GM19372 (cell line): ENCODE results near the gene EEF1G.
A peak's percentile ranks its signal among the peaks of the same experiment; 100 is the strongest.
"Not testable (repeated sequence)": the region's sequence is repeated elsewhere in the genome, so short reads cannot be mapped to it uniquely, and the experiment has no call there.

Experiments
- ATAC-seq: cut with Tn5 transposase; IDR thresholded peaks from one replicate; pipeline ENCODE4 v1.9.1; 2021; ENCODE audit warnings: mild to moderate bottlenecking, low read depth, moderate library complexity; ENCODE audit not compliant: unreplicated experiment

EEF1G gene, protein sequence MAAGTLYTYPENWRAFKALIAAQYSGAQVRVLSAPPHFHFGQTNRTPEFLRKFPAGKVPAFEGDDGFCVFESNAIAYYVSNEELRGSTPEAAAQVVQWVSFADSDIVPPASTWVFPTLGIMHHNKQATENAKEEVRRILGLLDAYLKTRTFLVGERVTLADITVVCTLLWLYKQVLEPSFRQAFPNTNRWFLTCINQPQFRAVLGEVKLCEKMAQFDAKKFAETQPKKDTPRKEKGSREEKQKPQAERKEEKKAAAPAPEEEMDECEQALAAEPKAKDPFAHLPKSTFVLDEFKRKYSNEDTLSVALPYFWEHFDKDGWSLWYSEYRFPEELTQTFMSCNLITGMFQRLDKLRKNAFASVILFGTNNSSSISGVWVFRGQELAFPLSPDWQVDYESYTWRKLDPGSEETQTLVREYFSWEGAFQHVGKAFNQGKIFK

DNA sequence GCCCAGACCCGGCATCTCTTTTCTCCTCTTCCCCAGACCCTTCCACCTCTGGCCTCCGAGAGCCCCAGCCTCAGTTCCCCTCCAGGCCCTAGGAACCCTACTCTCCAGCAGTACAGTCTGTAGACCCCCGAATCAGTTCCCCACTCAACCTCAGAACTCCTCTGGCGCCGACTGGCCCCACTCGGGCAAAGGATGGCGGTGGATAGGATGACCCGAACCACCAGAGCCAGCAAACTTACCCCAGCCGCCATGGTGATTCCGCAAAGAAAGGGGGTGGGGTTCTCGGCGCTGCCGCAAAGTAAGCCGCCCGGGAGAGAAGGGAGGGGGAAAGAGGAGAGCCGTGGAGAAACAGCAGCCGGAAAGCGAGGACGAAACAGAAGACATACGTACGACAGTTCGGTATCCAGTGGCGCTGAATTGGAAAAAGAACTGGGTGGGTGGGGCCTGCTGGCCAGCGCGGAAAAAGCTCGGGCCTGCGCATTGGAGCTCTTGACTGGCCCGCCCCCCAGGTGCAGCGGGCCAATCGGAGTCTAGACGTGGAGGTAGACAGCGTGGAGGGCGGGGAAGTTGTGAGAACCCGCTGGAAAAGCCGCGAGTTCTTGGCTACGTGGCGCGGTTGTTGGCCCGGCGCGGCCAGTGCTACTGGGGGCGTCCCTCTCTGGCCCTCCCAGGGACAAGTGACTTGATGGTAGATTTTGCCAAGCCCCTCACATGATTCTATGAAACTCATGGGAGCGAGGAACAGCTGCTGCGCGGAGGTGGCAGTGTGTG is at the start of gene EEF1G:
Gene EEF1G, minus strand, starts transcription at position 300 of the 771 bp plus-strand sequence. Its CDS starts 49 bp downstream, at position 251.
- peak; percentile 90 for ATAC-seq

DNA sequence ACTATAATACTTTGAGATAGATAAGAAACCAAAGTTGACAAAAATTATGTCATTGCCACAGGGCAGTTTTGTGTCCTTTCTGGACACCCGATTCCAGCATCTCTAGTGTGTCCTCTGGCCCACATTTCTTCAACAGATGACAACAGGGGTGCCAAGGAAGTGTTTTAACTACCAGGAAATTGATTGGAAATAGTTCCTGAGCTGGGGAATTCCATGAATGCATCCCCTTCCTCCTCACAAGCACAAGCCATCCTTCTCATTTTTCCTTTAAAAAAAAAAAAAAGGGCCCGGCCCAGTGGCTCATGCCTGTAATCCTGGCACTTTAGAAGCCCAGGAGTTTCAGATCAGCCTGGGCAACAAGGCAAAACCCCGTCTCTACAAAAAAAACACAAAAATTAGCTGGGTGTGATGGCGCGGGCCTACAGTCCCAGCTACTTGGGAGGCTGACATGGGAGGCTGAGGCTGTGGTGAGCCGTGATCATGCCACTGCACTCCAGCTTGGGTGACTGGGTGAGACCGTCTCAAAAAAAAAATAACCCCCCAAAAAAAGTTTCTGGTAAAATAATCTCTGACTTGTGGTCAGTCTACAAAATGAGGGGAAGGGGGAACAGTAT is 48.9 kb upstream of the EEF1G start:
- ATAC-seq, result no peak

DNA sequence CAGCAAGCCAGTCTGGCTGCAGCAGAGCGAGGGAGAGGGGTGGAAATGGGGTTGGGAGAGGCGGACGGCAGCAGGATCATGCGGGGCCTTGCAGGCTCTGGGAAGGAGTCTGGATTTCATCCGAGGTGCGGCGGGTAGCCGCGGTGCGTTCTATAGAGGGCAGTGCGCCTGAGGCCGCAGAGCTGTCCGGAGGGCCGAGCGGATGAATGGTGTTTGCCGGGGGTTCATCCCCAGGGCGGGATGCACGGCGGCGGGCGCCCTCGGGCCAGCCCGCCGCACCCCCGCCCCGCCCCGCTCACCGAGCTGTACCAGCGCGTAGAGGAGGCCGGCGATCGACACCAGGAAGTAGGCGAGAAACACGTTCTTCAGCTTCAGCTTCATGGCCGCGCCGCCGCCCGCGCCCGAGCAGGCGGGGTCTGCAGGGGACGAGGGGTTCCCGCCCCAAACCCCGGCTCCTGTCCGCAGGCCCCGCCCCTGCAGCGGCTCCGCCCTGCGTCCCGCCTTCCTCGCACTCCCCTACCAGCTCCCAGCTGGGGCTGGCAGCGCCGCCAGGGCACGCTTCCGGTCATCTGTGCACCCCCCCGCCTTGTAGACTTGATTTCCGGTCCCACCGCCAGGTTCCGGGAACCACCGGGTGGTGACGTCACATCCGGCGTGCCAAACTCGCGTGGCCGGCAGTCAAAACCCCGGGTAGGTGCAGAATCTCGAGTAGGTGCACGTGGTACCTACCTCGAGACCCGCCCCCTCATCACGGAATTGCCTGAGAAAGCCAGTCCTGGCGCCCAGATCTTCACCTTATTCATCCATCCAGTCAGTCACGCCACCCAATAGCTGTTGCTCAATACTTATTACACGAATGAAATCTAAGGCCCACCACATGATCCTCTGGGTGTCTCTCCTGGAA is 48.1 kb upstream of the EEF1G start, which contains the start of gene B3GAT3:
Gene B3GAT3, minus strand, starts transcription at position 420 of the 904 bp plus-strand sequence. Its CDS starts 39 bp downstream, at position 381.
- peak; percentile 96 for ATAC-seq

DNA sequence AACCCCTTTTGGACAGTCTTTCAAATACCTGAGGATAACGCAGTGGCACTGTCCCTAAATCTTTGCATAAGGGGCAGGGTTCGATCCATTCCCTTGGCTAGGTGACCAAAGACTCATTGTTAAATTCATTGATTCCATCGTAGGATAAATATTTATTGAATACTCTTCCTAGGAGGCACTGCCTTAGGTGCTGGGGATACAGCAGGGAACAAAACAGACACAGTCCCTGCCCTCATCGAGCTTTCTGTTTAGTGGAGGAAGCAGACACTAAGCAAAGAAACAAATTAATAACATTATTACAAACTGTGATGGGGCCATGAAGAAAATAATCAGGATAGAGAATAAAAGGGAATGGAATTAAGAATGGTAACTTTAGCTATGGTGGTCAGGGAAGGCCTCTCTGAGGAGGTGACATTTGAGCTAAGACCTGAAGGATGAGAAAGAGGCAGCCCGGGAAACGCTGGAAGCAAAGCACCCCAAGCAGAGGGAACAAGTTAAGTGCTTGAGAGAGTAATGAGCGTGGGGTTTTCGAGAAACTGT is 47.4 kb upstream of the EEF1G start:
- ATAC-seq, result no peak

DNA sequence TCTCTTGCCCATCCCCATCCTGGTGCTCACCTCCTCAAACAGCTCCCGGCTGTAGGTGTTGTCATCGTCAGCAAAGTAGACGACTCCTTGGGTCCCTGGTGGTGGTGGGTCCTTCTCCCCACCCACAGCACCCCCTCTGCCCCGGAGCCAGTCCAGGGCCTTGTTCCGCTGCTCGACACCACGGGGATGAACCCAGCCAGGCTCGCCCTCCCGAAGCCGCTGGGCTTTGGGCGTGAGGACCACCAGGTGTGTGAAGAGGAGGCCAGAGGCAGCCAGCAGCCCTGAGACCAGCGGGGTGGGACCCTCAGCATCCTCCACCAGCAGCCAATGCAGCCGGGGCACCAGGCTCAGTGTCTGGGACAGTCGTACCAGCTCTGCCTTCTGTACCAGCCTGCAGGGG is 43.3 kb upstream of the EEF1G start:
- ATAC-seq, result not testable (repeated sequence)

DNA sequence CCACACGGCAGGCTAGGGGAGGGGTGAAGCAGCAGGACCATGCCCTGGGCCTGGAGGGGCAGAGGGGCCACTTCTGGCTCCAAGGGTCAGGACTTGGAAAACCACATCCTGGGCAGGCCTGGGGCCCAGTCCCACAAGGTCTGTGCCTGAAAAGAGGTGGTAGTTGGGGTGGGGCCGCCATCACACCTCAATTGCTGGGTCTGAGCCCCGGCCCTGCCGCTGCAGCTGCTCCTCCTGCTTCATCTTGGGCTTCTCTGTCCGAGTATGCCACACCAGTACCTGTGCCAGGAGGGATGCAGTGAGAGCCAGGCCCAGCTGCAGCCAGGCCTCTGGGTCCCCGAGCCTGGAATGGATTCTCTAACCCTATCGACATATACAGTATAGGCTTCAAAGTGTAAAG is 41.8 kb upstream of the EEF1G start:
- no peak for ATAC-seq

DNA sequence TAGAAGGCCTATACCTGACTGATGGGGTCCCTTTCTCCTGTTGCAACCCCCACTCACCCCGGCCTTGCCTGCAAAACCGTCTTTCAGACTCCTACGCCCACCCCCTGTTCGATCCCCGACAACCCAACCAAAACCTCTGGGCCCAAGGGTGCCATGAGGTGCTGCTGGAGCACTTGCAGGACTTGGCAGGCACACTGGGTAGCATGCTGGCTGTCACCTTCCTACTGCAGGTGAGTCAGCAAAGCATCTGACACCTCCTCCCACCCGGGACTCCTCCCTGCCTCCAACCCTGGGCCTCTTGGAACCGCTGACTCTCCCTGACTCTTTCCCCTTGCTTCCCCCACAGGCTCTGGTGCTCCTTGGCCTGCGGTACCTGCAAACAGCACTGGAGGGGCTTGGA is 40.6 kb upstream of the EEF1G start:
- ATAC-seq, result no peak

DNA sequence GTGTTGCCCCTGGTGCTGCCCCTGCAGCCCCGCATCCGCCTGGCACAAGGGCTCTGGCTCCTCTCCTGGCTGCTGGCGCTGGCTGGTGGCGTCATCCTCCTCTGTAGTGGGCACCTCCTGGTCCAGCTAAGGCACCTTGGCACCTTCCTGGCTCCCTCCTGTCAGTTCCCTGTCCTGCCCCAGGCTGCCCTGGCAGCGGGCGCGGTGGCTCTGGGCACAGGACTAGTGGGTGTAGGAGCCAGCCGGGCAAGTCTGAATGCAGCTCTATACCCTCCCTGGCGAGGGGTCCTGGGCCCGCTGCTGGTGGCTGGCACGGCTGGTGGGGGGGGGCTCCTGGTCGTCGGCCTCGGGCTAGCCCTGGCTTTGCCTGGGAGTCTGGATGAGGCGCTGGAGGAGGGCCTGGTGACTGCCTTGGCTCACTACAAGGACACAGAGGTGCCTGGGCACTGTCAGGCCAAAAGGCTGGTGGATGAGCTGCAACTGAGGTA is 39.6 kb upstream of the EEF1G start:
- ATAC-seq, result no peak

DNA sequence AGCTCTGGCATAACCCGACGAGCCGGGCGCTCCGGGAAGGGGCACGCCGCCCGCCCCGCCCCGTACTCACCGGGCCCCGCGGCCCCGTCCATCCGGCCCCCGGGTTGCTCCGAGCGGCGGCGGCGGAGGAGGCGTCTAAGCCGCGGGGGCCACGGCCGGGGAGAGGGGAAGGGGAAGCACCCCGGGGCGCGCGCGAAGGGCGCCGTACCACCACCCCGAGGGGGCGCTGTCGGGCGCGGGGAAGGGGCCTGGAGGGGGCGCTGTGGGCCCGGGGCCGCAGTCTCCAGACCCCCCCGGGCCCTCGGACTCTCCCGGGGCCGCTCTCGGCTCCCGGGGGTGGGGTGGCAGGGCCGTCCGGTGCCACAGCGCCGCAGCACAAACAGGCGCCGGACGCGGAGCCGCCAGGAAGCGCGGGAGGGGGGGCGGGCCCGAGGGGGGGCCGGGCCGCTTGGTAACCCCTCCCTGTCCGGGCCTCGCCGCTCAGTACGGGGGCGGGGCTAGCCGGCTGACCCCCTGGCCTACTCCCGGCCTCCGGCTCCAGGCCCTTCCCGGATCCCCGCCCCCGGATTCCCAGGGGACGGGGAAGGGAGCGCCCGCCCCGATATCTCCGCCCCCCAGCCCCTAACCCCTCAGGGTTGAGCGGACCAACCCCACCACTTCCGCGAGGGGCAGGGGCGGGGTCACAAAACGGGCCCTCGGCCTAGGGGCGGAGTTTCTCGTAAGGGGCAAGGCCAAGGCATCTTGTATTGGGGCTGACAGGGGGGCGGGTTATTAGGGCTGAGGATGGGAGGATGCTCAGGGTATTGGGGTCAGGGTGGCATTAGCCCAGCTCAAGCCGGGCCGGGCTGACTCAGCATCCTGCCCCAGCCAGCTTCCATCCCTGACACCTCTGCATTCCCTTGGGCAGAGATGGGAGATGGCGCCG is 38.9 kb upstream of the EEF1G start, which contains the start of the genes EML3 and ROM1:
Gene EML3, minus strand, starts transcription at position 410 of the 925 bp plus-strand sequence. Its CDS starts 318 bp downstream, at position 92.
Gene ROM1, plus strand, starts transcription at position 892 of the 925 bp plus-strand sequence. Its CDS starts 25 bp downstream, at position 917.
- peak; percentile 65 for ATAC-seq

DNA sequence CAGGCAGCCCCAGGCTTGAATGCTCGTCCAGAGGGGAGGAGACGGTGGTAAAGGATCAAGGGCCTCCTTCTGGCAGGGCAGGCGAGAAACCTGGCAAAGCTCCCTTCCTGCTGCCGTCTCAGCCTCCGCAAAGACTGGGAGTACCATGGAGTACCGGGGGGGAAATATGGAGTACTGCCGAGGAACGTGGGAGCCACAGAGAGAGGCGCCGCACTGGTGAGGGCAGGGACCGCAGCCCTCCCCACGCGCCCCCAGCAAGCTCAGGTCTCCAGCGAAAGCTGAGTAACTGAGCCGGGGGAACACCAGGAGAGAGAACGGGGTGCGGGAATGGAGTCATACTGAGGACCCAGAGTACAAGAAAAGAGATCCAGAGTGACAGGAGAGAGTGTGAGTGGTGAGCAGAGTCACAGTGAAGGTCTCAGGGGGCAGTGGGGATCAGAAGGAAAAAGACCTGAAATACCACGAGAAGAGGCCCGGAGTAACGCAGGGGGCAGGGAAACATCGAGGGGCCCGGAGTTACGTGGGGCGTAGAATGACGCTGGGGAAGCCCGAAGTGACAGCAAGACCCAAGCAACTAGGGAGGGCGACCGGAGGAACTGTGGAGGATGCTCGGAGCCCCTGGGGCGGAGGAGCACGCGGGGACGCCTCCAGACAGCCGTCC is 38.1 kb upstream of the EEF1G start:
- peak; percentile 19 for ATAC-seq

DNA sequence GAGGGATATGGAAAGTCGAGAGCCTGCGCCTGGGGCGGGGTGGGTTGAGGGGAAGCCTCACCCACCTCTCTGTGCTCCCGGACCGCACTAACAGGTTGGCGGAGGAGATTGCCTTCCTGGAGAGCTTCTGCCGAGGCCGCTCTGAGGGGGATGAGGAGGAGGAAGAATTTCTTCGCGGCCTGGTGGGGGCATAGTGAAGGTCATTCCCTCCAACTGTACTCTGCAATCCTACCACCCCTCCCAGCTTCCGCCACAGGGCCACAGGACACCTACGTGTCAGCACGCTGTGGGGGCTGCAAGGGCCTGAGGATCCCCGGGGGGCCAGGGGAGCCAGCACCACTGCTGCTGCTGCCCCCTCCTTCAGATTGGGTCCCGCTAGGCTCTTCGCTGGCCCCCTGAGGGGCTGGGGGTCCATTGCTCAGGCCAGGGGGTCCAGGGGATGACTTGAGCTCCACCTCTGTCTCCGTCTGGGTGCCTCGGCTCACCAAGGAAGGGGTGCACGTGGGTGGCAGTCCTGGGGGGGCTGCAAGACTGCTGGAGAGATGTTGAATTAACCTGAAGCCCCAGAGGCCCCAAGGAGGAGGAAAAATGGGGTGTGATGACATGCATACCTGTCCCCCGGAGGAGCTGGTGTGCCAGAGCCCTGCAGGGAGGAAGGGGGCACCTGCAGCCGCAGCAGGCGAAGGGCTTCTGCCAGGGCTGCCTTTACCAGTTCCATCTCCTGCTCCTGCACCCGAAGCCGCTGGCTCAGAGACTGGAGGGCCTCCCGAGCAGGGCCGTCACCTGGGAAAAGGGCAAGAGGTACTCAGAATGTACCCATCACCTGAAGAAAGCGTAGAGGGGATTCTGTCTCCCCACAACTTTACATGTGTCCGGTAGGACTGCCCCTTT is 37.4 kb upstream of the EEF1G start:
- no peak for ATAC-seq

DNA sequence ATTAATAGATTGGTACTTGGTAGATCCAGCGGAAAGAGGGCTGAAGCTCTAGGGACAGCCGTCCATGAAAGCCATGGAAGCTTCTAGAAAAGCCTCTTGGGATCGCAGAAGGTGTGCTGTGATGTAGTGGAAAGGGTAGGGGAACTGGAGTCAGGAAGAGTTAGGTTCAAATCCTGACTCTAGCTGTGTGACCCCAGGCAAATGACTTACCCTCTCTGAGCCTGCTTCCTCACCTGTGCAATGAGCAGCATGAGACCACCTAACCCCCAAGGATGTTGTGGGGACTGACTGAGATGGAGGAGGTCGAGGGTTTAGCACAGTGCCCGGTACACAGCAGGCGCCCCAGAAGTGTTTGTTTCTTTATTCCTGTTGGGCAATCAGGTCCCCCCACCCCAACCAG is 36.7 kb upstream of the EEF1G start:
- no peak for ATAC-seq

DNA sequence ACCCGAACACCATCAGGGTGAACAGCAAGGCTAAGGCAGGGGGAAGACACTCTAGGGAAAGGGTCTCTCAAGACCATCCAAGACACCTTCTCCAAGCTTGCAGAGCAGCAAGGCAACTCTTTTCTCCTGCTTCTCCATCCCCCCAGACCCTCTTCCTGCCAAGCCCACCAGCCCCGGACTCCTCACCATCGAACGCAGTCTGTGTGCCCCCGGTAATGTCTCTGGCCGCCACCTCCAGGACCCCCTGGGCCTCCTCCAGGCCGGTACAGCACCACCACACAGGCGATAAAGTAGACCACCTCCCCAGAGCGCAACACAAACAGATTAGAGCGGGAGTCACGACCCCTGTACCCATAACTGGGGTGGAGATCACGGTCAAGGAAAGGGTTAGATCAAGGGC is 35.1 kb upstream of the EEF1G start:
- ATAC-seq, result no peak

DNA sequence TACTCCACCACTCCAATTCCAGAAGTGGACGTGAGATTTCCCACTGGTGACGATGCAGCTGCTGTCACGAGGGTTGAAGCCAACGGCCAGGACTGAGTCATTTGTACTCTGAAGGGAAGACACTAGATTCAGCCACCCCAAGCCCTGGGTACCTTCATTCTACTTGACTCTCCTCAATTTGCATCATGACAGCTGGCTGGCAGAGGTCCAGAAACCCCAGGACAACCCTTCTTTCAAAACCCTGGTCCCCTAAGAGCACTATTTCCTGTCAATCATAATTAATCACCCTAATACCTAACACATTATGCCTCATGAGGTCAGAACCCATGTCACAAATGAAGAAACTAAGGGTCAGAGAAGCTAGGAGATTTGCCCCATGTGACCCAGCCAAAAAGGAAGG is 34.0 kb upstream of the EEF1G start:
- no peak for ATAC-seq

DNA sequence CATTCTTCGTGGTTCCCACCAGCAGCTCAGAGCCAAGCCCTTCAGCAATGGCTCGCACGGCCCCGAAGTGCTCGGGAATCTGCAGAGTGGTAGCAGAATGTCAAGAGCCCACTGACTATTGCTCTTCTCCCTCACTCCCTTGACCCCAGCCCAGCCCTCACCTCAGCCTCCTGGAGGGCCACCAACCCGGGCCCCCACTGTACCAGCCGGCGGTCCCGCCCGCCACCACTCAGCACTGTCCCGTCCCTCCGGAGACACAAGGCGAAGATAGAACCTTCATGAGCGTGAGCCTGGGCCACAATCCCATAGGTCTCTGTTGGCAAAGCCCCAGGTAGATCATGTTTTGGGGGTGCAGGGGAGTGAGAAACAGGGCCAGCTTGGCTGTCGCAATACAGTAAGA is 32.2 kb upstream of the EEF1G start:
- no peak for ATAC-seq

DNA sequence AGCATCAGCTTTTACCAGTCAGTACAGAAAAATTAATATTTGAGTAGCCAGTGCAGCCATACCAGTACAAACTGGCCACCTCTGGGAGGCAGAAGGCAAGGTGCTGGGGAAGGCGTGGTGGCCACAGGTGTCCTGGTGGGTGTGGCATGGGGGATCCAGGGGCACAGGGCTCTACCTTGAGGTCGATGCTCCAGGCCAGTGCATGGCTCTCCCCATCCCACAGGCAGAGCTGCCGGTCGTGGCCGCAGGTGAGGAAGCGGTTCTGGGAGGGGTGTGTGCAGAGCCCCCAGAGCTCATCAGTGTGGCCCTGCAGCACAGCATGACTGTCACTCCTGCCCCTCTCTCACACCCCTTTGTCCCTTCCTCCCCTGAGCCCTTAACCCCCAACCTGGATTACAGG is 31.8 kb upstream of the EEF1G start:
- ATAC-seq, result no peak
